ES-I3 (cell line): ENCODE results near the gene SDF2L1.
"Not testable (repeated sequence)": the region's sequence is repeated elsewhere in the genome, so short reads cannot be mapped to it uniquely, and the experiment has no call there.

Source experiments
- H3K36me3 ChIP-seq: 2 replicates; pipeline ENCODE4 v1.6.1; 2013; ENCODE audit warnings: mild to moderate bottlenecking, low read length, control low read depth, moderate library complexity; ENCODE audit not compliant: insufficient read depth
- H3K4me1 ChIP-seq: 2 replicates; pipeline ENCODE4 v1.6.1; 2013; ENCODE audit warnings: mild to moderate bottlenecking, control low read depth, low read length; ENCODE audit not compliant: insufficient read depth
- H3K9ac ChIP-seq: 2 replicates; pipeline ENCODE4 v1.6.1; 2013; ENCODE audit warnings: low read depth, mild to moderate bottlenecking, low read length, moderate library complexity
- H3K9me3 ChIP-seq: 2 replicates; pipeline ENCODE4 v1.6.1; 2013; ENCODE audit warnings: mild to moderate bottlenecking, low read length, moderate library complexity; ENCODE audit not compliant: control insufficient read depth, insufficient read depth

Gene SDF2L1

GRCh38 chr22:21691816-21692215, 49.7 kb downstream of the SDF2L1 start:
- Histone ChIP-seq H3K9me3 (no peaks in the 10 kb centered on the region), H3K4me1 (no peaks in the 10 kb centered on the region), H3K36me3 (peaks cover 5% of the 10 kb centered on the region), H3K9ac (no peak overlapping the region)

- H3K36me3 ChIP-seq = not testable (repeated sequence)
Observed at GRCh38 chr22:21692856-21693255, 50.8 kb downstream of the SDF2L1 start.

GRCh38 chr22:21693333-21693998, 51.4 kb downstream of the SDF2L1 start:
- H3K4me1 ChIP-seq = no peaks in the 10 kb centered on the region
- no peaks in the 10 kb centered on the region for H3K9me3 ChIP-seq
- H3K9ac ChIP-seq = no peak overlapping the region
- H3K36me3 ChIP-seq = peaks cover 5% of the 10 kb centered on the region

More at GRCh38 chr22:21692856-21693255, 50.8 kb downstream of the SDF2L1 start:
- not testable (repeated sequence) for H3K4me1 ChIP-seq, H3K9me3 ChIP-seq, H3K9ac ChIP-seq
